NCI-H128 (cell line): ENCODE measurements around the gene BPHL.
"Not testable (repeated sequence)": the region's sequence is repeated elsewhere in the genome, so short reads cannot be mapped to it uniquely, and the experiment has no call there.

Experiments used
- DNase-seq: peaks from one replicate; lab custom pipeline; 2025; ENCODE audit not compliant: unreplicated experiment; lab: John Stamatoyannopoulos, UW

The BPHL gene

DNA sequence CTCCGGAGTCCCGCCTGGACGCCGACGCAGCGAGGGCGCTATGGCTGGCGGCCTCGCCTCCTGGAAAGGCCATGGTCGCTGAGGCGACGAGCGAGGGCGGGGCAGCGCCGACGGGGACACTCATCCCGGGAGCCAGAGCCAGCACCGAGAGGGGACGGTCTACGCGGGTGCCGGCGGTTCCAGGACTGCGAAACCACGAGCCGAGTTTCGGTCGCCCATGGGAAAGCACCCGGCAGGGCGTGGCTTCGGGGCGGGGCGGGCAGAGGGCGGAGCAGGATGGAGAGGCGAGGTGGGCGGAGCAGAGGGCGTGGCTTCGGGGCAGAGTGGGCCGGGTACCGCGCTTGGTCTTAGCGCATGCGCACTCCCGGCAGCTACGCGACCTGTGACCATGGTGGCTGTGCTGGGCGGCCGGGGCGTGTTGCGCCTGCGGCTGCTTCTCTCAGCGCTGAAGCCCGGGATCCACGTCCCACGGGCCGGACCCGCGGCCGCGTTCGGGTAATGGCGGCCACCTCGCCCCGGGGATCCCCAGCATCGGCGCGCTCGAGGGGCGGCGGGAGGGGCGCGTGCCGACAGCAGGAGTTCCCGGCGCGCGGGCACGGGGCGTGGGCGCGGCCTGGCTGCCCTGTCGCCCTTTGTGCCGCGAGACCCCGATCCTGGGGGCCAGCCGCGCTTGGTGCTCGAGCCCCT lies at the start of gene BPHL:
TSS of gene BPHL (plus strand) at position 359 of the 687 bp plus-strand sequence. CDS start at position 389, 30 bp downstream.
- DNase-seq = peak; percentile 76

GRCh38 chr6:3071568-3071967 lies 46.9 kb upstream of the BPHL start:
- DNase-seq = no peak

DNA sequence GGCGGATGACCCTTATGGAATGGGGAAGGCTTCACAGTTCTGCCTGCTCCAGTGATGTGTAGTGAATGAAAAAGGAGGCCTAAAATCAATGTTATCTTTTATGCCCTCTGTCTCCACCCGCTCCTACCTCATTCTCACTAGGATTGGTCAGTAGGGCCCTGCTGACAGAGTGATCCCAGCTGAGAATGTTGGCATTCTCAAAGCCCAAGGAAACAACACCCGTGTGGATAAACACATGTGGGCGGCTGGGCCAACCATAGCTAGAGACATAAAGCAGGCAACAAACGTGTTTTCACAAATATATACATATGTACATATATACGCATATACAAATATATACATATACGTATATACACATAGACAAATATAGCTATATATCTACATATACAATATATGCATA lies 45.7 kb upstream of the BPHL start:
- no peak for DNase-seq

DNA sequence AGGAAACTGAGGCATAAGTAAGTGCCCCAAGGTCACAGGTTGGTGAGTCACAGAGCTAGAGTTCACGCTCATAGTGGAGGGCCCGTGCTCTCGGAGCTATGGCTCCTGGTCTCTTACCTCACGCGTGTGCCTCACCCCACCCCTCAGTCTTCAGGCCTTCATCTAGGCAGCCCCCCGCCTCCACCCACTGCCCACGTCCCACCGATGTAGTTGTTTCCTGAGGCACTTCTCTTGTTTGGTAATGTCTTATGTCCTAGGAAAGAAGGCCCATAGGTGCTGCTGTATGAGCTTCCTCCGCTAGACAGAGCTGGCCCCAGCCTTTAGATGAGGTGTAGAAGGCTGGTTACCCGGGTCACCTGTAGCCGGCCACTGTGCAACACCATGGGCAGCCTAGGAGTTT lies 45.1 kb upstream of the BPHL start:
- DNase-seq = no peak

GRCh38 chr6:3075772-3076113 lies 42.8 kb upstream of the BPHL start:
- no peak for DNase-seq

DNA sequence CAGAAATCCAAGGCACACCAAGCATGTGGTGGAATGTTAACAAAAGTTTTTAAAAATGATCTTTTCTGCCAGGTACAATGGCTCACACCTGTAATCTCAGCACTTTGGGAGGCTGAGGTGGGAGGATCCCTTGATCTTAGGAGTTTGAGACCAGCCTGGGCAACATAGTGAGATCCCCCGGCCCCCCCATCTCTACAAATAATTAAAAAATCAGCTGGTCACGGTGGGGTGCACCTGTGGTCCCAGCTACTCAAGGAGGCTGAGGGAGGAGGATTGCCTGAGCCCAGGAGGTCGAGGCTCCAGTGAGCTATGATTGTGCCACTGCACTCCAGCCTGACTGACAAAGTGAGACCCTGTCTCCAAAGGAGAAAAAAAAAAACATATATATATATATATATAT lies 42.2 kb upstream of the BPHL start:
- DNase-seq = no peak

DNA sequence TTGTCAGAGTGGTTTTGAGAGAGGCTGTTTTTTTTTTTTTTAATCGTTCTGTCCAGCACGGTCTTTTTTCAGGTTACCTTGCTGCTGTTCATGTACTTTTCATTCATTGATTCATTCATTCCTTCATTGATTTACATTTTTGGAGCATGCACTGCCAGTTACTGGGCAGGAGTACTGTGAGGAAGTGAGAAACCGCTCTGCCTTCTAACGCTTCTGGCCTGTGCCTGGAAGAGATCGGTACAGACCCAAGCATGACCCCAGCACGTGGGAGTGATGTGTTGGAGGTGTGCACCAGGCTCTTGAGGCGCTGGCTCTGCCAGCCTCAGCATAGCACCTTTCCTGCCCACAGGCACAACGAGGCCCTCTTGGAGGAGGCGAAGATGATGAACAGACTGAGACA lies 41.1 kb upstream of the BPHL start:
- DNase-seq = no peak

DNA sequence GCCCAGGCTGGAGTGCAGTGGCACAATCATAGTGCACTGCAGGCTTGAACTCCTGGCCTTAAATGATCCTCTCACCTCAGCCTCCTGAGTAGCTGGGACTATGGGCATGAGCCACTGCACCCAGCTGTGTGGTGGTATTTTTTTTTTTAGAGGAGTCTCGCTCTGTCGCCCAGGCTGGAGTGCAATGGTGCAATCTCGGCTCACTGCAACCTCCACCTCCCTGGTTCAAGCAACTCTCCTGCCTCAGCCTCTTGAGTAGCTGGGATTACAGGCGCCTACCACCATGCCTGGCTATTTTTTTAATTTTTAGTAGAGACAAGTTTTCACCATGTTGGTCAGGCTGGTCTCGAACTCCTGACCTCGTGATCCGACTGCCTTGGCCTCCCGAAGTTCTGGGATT lies 39.6 kb upstream of the BPHL start:
- not testable (repeated sequence) for DNase-seq

GRCh38 chr6:3079682-3080081 lies 38.8 kb upstream of the BPHL start:
- no peak for DNase-seq

DNA sequence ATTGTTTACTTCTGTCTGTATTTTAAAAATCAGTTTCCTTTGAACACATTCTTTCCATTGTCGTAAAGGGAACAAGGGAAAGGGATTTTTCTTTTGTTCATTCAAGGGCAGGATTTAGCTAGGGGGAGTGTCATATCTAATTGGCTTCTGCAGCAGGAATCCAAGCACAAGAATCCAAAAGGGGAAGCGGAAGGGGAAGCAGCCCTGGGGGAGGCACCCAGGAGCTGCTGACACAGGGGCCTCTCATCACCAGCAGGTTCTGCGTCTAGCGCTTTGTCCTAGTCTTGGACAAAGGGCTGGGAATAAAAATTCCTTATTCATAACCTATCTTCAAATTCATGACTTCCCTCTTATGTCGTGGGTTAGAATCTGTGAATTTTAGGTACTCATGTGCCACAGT lies 36.6 kb upstream of the BPHL start:
- DNase-seq = no peak

DNA sequence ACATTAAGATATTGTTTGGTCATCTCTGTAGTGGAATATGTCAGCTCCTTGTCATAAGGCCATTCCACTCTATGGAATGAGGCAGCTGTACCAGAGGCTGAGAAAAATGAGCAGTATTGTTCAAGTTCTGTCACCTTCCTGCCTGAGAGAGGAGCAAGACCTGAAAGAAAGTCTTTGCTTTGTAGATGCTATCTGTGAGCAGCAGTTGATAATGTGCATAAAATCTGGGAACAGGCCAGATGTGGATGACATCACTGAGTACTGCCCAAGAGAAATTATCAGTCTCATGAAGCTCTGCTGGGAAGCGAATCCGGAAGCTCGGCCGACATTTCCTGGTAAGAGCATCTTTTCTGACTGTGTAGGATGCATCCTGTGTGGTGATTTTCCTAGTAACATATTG lies 33.4 kb upstream of the BPHL start:
- no peak for DNase-seq

DNA sequence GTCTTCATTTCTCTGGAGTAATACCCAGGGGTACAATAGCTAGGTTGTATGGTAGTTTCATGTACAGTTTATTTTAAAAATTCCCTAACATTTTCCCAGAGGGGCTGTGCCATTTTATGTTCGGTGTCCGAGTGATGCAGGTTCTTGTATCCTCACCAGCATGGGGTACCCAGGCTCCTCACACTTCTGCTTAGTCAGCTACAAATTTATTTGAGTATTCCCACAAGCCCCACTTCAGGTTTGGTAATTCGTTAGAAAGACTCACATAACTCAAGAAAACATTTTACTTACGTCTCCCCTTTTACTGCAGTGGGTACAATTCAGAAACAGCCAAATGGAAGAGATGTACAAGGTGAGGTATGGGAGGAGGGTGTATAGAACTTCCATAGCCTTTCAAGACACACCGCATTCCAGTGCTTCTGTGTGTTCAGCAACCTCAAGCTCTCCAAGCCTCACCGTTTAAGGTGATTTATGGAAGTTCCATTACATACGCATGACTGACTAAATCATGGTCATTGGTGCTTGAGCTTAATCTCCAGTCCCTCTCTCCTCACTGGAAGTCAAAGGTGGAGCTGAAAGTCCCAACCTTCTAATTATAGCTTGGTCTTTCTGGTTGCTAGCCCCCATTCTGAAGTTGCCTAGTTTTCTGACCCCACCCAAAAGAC lies 32.1 kb upstream of the BPHL start:
- DNase-seq = no peak

- no peak for DNase-seq
Observed at GRCh38 chr6:3088446-3088845, 30.1 kb upstream of the BPHL start.

DNA sequence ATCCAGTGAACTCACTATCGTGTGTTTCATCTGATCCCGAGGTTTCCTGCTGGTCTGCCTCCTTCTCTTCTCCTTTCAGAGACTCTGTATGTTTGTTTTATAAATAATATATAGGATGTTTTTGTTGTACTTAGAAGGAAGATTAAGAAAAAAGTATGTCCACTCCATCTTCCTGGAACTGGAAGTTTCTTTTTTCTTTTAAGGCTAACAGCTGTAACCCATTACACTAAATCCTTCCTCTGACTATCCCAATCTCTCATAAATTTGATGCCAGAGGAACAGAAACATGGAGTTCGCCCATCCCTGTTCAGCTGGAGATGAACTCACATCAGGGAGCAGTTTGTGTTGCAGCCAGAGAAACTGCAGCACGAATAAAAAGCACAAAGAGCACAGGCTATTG lies 29.5 kb upstream of the BPHL start:
- DNase-seq = no peak

GRCh38 chr6:3090013-3090412 lies 28.5 kb upstream of the BPHL start:
- DNase-seq = no peak

DNA sequence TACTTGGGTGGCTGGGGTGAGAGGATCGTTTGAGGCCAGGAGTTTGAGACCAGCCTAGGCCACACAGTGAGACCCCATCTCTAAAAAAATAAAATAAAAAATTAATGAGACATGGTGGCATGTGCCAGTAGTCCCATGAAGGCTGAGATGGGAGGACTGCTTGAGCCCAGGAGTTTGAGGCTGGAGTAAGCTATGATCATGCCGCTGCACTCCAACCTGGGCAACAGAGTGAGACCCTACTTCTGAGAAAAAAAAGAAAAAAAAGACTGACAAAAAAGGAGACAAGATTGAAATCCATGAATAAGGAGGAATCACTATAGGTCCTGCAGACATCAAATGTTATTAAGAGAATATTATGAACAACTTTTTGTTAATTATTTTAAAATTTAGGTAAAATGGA lies 23.7 kb upstream of the BPHL start:
- DNase-seq = no peak

DNA sequence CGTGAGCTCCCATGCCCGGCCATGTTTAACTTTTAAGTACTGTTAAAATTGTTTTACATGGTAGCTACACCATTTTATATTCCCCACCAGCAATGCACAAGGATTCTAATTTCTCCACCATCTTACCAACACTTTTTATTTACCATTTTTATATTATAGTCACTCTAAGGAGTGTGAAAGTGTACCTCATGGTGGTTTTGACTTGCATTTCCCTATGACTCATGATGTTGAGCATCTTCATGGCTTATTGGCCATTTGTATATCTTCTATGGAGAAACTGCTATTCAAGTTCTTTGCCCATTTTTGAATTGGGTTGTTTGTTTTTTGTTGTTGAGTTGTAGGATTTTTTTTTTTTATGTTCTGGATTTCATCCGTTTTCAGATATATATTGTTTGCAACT lies 15.6 kb upstream of the BPHL start:
- DNase-seq = no peak

- DNase-seq = no peak
Observed at GRCh38 chr6:3108746-3109414, 9.6 kb upstream of the BPHL start.

GRCh38 chr6:3109761-3110160 lies 8.8 kb upstream of the BPHL start:
- DNase-seq = no peak

GRCh38 chr6:3114377-3114776 lies 4.1 kb upstream of the BPHL start:
- DNase-seq = no peak

- no peak for DNase-seq
Observed at GRCh38 chr6:3117912-3118352, 579 bp upstream of the BPHL start.

DNA sequence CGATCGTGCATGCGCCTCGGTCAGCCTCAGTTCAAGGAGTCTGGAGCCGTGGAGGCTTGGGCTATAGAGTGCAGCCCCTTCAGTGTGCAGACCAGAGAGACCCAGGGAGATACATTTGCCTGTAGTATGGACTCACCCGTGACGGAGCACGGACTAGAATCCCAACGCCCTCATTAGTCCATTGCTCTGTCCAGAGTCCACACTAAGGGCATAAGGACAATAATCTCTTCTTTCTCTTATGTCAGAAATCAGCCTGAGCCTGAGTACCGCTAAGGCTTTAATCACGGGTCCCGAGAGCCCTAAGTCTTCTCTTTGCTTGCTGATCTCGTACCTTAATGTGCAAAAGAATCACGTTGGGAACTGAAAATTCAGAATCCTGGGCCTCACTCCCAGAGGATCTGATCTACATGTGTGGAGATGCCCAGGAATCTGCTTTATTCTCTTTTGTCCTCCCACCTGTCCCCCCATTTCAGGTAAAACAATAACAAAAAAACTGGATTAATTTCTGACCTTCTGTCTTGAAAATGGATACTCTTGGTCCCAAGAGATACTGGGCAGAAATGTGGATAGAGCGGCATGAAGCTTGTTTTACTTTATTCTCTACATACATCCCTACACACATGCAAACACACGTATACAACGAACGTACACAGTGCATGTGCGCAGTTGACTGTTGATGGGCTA lies 671 bp downstream of the BPHL start:
- no peak for DNase-seq
